DMS153 treated with DMSO at 0.1 percent for 48 hours (cell line): ENCODE results near the gene JUND.
A peak's percentile ranks its signal among the peaks of the same experiment; 100 is the strongest.

Source experiments
- DNase-seq: peaks from one replicate; lab custom pipeline; 2025; ENCODE audit not compliant: unreplicated experiment; lab: John Stamatoyannopoulos, UW

The JUND gene

GRCh38 chr19:18291019-18291524, 9.7 kb upstream of the JUND start:
- DNase-seq = no peak

- DNase-seq = no peak
These were observed 9.0 kb upstream of the JUND start for GRCh38 chr19:18290302-18291018.

- DNase-seq = no peak
These were observed 8.3 kb upstream of the JUND start for GRCh38 chr19:18289471-18290301.

- no peak for DNase-seq
These were observed 6.7 kb upstream of the JUND start for GRCh38 chr19:18287836-18288772.

GRCh38 chr19:18286973-18287635, 5.7 kb upstream of the JUND start:
- DNase-seq = no peak

- no peak for DNase-seq
These were observed 3.4 kb upstream of the JUND start for GRCh38 chr19:18284712-18285360.

GRCh38 chr19:18283338-18283737, 1.9 kb upstream of the JUND start:
- no peak for DNase-seq

GRCh38 chr19:18282788-18283141, 1.3 kb upstream of the JUND start:
- DNase-seq = no peak

- DNase-seq = peak; percentile 82
These were observed 782 bp upstream of the JUND start for GRCh38 chr19:18282021-18282787.

- DNase-seq = peak; percentile 35
These were observed 958 bp downstream of the JUND start for GRCh38 chr19:18280247-18281081.

GRCh38 chr19:18279516-18280246, 1.7 kb downstream of the JUND start:
- peak; percentile 82 for DNase-seq

- no peak for DNase-seq
These were observed 2.2 kb downstream of the JUND start for GRCh38 chr19:18279266-18279515.

GRCh38 chr19:18278521-18279265, 2.7 kb downstream of the JUND start:
- DNase-seq = no peak

GRCh38 chr19:18274781-18275356, 6.6 kb downstream of the JUND start:
- DNase-seq = no peak

- no peak for DNase-seq
These were observed 7.1 kb downstream of the JUND start, which contains the start of gene IQCN for GRCh38 chr19:18274219-18274780. Gene IQCN (minus strand): TSS chr19:18274452. CDS start chr19:18269478, 4,974 bp downstream.

- no peak for DNase-seq
These were observed 7.7 kb downstream of the JUND start for GRCh38 chr19:18273561-18274218.
